HG03064 (cell line): Measurements from ENCODE around the gene RILPL1.
"Not testable (repeated sequence)": the region's sequence is repeated elsewhere in the genome, so short reads cannot be mapped to it uniquely, and the experiment has no call there.

Experiments
- ATAC-seq: cut with Tn5 transposase; IDR thresholded peaks from one replicate; pipeline ENCODE4 v1.9.1; 2021; ENCODE audit warnings: low read depth; ENCODE audit not compliant: unreplicated experiment

The RILPL1 gene

GRCh38 chr12:123472438-123472849, 61.1 kb downstream of the RILPL1 start:
- no peak for ATAC-seq

DNA sequence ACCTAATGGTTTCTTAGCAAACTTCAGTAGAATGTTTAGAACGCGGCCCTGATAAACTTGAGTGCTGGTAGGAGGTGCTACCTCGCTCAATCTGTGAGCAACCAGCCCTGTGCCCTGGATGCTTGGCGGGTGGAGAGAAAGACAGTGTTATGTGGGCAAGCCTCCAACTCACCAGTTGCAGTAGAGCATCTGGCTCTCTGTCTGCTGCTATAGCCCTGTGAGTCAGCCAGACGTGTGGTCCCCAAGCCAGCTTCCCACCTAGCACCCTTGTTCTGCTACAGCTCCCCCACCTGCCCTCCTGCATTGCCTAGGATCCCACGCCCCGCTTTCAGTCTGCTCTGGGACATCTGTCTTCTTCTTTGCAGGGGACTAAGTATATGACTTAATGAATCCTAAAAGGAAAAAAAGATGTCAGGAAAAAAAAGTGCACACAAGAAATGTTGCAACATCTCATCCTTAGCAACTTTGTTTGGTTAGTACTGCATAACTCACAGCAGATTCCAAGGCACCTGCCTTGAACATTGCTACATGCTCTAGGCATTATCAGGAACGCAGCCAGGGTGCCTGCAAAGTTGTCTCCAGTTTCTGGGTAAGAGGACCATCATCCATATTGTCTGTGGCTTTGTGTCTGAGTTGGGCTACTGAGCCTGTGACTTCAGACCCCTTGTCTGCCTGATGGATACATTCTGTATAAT, 62.0 kb downstream of the RILPL1 start:
- ATAC-seq: no peak

DNA sequence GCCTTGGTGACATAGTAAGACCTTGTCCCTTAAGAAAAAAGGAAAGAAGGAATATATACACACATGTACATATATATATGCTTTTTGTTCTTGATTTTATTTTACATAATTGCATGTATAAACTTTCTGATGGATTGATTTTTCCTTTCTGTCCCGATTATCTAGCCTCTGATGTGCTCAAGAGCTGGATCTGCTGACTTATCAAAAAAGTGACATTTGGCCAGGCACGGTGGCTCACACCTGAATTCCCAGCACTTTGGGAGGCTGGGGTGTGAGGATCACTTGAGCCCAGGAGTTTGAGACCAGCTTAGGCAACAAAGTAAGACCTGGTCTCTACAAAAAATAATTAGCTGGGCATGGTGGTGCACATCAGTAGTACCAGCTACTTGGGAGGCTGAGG, 63.5 kb downstream of the RILPL1 start:
- ATAC-seq: no peak

DNA sequence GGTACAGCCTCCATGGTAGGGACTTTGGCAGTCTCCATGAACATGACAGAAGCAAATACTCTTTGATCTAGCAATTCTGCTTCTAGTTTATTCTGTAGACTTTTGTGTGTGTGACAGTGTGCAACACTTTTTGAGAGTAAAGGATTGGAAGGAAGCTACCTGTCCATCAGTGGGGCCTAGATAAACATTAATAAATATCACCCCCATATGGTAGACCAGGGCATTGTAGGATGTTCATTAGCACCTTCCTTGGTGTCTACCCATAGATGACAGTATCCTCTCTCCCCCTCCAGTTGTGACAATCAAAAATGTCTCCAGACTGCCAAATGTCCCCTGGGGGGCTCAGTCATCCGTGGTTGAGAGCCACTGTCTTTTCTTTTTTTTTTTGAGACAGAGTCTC, 64.7 kb downstream of the RILPL1 start:
- ATAC-seq: no peak

DNA sequence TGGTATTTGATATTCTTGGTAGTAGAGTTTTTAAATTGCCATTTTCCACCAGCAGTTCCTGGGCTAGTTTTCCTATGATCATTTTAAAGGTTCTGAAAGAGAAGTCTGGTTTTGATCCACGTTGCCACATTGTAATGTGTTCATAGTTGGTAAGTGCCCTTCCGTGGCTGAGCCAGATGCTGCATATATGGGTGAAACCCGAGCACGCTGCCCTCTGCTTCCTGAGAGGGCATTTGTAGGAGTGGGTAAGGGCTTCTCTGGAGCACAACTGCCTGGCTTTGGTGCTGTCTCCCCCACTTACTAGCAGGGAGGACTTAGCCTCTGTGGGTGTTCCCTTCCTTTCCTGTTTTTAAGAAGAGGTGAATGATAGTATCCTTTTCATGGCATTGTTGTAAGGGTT, 68.4 kb downstream of the RILPL1 start:
- ATAC-seq: no peak

- not testable (repeated sequence) for ATAC-seq
Measured at GRCh38 chr12:123463174-123463573, 70.3 kb downstream of the RILPL1 start.

GRCh38 chr12:123457980-123458779, 75.3 kb downstream of the RILPL1 start, which contains the start of gene SNRNP35:
Gene SNRNP35 (plus strand): TSS chr12:123458139. CDS start chr12:123465541, 7,402 bp downstream.
- no peak for ATAC-seq

GRCh38 chr12:123453165-123453564, 80.4 kb downstream of the RILPL1 start:
- no peak for ATAC-seq

- not testable (repeated sequence) for ATAC-seq
Measured at GRCh38 chr12:123452276-123452550, 81.3 kb downstream of the RILPL1 start.

GRCh38 chr12:123450636-123451035, 82.9 kb downstream of the RILPL1 start:
- ATAC-seq: no peak

- ATAC-seq: no peak
Measured at GRCh38 chr12:123449856-123450255, 83.7 kb downstream of the RILPL1 start.

GRCh38 chr12:123449249-123449733, 84.2 kb downstream of the RILPL1 start:
- ATAC-seq: no peak

DNA sequence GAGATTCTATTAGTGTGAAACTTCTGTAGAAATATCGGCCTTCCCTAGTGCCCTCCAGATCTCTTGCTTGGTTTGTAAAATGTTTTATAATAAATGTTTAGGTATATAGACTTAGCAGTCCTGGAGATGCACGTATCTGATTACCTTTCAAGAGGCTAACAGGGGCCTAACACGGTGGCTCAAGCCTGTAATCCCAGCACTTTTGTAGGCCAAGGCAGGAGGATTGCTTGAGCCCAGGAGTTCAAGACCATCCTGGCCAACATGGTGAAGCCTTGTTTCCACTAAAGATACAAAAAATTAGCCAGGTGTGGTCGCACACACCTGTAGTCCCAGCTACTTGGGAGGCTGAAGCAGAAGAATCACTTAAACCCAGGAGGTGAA, 87.2 kb downstream of the RILPL1 start:
- no peak for ATAC-seq

DNA sequence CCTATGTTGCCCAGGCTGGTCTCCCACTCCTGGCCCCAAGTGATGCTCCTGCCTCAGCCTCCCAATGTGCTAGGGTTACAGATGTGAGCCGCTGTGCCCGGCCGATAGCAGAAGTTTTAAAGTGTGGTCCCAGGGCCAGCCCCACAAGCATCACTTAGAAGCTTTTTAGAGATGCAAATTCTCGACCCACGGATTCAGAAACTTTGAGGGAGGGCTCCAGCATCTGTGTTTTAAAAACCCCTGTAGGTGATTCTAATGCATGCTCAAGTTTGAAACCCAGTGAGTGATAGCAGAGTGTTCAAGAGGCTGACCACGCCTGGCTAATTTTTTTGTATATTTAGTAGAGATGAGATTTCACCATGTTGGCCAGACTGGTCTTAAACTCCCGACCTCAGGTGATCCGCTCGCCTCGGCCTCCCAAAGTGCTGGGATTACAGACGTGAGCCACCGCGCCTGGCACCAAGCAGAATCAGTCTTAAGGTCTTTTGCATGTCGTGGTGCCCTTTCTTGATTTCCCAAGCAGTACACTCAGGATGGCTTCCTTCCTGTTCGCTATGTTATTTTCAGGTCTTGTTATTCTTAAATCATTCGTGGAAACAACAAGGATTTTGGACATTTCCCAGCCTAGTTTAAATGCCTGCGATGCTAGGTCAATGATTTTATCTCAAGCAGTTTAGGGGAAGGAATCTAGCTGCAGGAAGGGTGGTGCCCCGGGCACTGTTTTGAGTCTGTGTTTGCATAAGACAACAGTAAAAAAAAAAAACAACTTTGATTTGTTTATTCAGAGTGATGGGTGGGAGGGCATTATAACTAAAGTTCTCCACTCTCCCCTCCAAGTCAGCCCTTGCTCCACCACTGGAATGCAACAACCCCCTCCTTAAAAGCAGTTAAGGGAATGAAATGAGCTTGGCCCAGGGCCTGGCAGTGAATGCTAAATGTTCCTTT, 87.9 kb downstream of the RILPL1 start:
- no peak for ATAC-seq

DNA sequence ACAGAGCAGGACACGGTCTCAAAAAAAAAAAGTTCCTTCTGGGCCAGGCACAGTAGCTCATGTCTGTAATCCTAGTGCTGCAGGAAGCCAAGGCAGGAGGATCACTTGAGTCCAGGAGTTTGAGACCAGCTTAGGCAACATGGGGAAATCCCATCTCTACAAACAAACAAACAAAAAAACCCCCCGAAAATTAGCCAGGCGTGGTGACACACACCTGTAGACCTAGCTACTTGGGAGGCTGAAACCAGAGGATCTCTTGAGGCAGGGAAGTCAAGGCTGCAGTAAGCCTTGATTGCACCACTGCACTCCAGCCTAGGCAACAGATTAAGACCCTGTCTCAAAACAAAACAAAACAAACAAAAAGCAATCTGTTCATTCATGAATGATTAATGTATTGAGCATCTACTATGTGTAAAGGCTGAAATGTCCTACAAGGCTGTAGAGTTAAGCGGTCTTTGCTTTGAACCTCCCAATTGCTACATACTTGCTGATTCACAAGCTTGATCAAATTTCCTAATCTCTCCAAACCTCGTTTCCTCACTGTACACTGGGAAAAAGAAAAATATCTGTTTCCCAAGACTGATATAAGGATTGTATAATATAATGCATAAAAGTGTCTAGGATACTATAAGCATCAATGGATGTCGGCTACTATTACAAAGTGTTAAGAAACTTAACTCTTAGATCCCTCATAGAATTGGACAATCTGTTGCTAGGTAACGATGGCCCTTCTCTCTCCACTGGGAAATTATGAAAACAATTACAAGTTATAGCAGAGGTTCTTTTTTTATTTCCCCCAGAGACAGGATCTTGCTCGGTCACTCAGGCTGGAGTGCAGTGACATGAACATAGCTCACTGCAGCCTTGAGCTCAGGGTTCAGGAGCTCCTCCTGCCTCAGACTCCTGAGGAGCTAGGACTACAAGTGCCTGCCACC, 89.2 kb downstream of the RILPL1 start:
- no peak for ATAC-seq

DNA sequence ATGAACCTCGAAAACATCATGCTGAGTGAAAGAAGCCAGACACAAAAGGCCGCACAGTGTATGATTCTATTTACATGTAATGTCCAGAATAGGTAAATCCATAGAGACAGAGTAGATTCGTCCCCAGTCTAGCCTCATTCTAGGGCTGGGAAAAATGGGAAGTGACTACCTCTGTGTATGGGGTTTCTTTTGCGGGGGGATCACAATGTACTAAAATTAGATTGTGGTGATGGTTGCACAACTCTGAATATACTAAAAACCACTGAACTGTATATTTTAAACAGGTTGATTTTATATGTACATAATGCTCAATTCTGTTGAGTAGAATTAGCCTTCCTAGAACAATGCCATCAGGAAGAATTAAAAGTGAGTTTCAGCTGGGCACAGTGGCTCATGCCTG, 90.7 kb downstream of the RILPL1 start:
- ATAC-seq: no peak

DNA sequence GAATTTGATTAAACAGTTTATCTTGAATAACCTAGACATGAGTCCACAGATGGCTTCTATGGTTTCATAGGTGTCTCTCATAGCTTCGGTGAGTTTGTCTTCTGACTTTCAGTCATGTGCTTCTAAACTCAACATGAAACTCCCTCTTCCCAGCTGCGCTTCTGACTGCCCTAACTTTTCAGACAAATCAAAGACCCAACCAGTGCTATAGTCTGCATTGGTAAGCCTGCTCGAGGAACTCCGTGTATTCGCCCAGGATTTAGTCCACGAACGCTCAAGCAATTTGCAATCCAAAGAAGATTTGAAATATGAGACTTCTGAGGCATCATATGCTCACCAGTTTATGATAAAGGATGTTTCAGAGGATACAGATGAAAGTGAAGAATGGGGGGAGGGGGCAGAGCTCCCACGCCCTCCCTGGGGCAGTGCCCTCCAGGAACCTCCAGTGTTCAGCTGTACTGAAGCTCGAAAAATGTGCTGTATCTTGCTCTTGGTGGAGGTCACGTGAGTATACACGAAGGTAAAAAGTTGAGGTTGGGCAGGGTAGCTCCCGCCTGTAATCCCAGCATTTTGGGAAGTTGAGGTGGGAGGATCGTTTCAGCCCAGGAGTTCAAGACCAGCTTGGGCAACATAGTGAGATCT, 91.9 kb downstream of the RILPL1 start:
- ATAC-seq: peak; percentile 58

DNA sequence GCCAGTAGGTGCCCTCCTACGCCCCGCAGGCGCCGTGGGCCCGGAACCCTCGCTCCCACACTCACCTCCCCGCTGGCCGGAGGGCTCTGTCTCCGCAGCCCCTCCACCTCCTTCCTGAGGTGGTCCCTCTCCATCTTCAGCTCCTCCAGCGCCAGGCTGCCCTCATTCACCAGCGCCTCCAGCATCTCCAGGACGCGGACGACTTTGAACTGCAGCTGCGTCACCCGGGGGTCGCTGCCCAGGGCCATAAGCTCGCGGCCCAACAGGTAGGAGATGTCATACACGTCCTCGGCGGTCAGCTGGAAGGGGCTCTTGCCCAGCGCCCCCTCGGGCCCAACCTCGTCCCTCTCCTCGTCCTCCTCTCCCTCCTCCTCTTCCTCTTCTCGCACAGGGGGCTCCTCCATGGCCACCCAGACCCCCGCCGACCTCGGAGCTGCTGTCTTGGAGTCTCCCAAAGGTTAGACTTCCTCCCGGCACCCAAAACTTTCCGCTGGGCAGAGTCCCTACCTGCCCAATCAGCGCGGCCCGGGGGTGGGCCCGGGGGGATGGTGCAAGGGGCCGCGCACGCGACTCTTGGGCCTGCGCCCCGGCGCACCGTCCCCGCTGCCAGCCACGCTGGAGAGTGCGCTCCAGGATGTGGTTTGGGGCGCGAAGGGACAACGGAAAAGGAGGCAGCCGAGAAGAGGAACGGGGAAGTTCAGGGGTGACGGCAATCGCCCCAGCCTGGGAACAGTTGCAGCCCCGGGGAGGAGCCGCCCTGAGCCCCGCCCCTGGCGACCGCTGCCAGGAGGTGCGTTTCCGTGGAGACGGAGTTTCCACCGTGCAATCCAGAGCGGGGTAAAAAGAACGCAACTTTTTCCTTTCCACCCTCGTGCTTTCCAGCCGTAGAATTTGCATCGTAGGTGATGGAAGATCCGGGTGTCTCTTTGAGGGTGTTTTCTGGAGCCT, 97.2 kb downstream of the RILPL1 start, which contains the start of gene RILPL2:
Gene RILPL2 (minus strand): TSS at position 668 of the 948 bp plus-strand sequence. CDS start 264 bp downstream, at position 404.
- peak; percentile 58 for ATAC-seq
